Pancreas (tissue), 10 donors: ENCODE results near the gene HTATSF1. TPM values are rescaled to one million over a fixed set of nuclear protein-coding genes. Genes with fewer than 3 reads are reported as not detected.

Experiments
- ATAC-seq, 4 donors: fragments of 200-7000 bp; cut with Tn5 transposase; one replicate each; pipeline versions ENCODE4 v1.8.0 to v1.9.1; 2020; ENCODE audit warnings: mild to moderate bottlenecking in 4 of 4, moderate library complexity in 4 of 4
- DNase-seq, 6 donors: peaks; one replicate each; pipeline ENCODE4 v3.0.0-alpha.2; 2020
- FAIRE-seq: peaks from 2 replicates; lab custom pipeline; 2012; peaks lifted over from hg19 to GRCh38; lab: Jason Lieb, UNC
- H3K27ac ChIP-seq, 4 donors: fragments of 200-600 bp; sonication (generic); 1 replicate in 3 of 4; 2 replicates in 1 of 4; pipeline versions ENCODE4 v1.5.0 to v1.8.0; 2020
- H3K27me3 ChIP-seq, 4 donors: fragments of 200-600 bp; one replicate each; pipeline ENCODE4 v1.8.0; 2021
- H3K36me3 ChIP-seq, 3 donors: fragments of 200-600 bp; sonication (generic) in 1 of 3; one replicate each; pipeline versions ENCODE4 v1.5.0 to v1.8.0; 2020 to 2021
- H3K4me1 ChIP-seq, 3 donors: fragments of 200-600 bp; one replicate each; pipeline ENCODE4 v1.8.0; 2021
- H3K4me3 ChIP-seq, 4 donors: fragments of 200-600 bp; sonication (generic) in 2 of 4; one replicate each; pipeline versions ENCODE4 v1.5.0 to v1.8.0; 2020 to 2021
- H3K9me3 ChIP-seq, 4 donors: fragments of 200-600 bp; one replicate each; pipeline ENCODE4 v1.8.0; 2021
- WGBS, 2 donors: extraction: QIAGEN DNeasy Blood & Tissue Kit; methylation state at CpG; one replicate each; pipeline ENCODE4 v1.1.7; 2013; 5-methylcytosine and 5-hydroxymethylcytosine counted together
- intact Hi-C, 3 donors: fragments of 100-400 bp; cut with DNase I; formaldehyde crosslinking; loops; one replicate each; pipeline versions ENCODE4 v1.11.1 to v1.14.2; 2022
- polyA plus RNA-seq, 2 donors: library from polyadenylated mRNA; stranded (reverse); fragments of 200-250 nt; gene quantifications; one replicate each; pipeline ENCODE4 v1.2.3, GENCODE V29; 2013
- total RNA-seq, 6 donors: library from RNA; stranded (reverse); fragmentation: NEBNext Ultra II Directional in 4 of 6; extraction: Animal tissue kit (Norgen Biotek cat#: 25700) in 4 of 6; gene quantifications; one replicate each; pipeline versions ENCODE4 v1.2.1 to v1.2.4, GENCODE V29; 2021 to 2023
- TF ChIP-seq, protein P1 (sequence below), 4 donors: fragments of 200-600 bp; sonication (generic) in 3 of 4; IDR thresholded peaks; one replicate each; pipeline versions ENCODE4 v1.5.0 to v1.8.0; 2021; ENCODE audit warnings: antibody characterized with exemption in 4 of 4
- donor health status: healthy with polysubstance abuse.
- donor health status: DM: no; HTN: no; CAD: no; lungs with moderate emphysema.
- donor health status: DM: no; HTN: no; CAD: no.
- donor health status: control.
- donor health status: control.
- donor health status: Bipolar disorder and iron deficiency.
- donor health status: DM: yes; HTN: yes; CAD: no.
- donor health status: DM: no; HTN: no; CAD: no.
- donor health status: DM: no; HTN: no; CAD: no.
- donor health status: DM: yes; HTN: yes; CAD: no.

The HTATSF1 gene
- total and polyA plus RNA-seq, 8 donors = 9.2 to 26.4 (median 13.0) TPM

DNA sequence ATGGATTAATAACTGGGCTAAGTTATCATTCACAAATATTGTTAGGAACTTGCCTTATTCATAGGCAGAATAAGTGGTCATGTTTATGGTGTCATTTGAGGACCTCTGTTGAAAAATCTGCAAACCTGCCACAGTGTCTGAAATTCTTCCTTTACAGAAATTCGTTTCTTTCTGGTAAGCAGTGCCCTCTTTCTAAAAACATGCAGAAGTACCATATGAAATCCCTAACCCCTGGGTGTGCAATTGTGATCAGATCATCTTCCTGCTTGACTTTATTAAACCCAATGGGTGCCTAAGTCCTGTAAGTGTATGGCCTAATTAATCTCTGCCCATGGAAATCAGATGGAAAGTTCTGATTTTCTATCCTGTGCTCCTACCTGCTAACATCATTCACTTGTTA is 4.4 kb upstream of the HTATSF1 start:
- ATAC-seq (no peak), FAIRE-seq (no peak), DNase-seq (no peak)
- Histone ChIP-seq H3K4me3 (no peak overlapping the region), H3K36me3 (no peaks in the 10 kb centered on the region), H3K9me3 (no peaks in the 10 kb centered on the region), H3K4me1 (no peaks in the 10 kb centered on the region), H3K27me3 (peaks cover 0 to 19% (median 3%) of the 10 kb centered on the region in 4 donors), H3K27ac (no peak overlapping the region)
- WGBS, 2 donors = 7 to 24% methylated on average over 1 of the region's 1 CpG
- intact Hi-C loops = no loop called here
- TF ChIP-seq, protein P1, sequence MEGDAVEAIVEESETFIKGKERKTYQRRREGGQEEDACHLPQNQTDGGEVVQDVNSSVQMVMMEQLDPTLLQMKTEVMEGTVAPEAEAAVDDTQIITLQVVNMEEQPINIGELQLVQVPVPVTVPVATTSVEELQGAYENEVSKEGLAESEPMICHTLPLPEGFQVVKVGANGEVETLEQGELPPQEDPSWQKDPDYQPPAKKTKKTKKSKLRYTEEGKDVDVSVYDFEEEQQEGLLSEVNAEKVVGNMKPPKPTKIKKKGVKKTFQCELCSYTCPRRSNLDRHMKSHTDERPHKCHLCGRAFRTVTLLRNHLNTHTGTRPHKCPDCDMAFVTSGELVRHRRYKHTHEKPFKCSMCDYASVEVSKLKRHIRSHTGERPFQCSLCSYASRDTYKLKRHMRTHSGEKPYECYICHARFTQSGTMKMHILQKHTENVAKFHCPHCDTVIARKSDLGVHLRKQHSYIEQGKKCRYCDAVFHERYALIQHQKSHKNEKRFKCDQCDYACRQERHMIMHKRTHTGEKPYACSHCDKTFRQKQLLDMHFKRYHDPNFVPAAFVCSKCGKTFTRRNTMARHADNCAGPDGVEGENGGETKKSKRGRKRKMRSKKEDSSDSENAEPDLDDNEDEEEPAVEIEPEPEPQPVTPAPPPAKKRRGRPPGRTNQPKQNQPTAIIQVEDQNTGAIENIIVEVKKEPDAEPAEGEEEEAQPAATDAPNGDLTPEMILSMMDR (IDR thresholded peaks at IDR 0.05) = no peak

DNA sequence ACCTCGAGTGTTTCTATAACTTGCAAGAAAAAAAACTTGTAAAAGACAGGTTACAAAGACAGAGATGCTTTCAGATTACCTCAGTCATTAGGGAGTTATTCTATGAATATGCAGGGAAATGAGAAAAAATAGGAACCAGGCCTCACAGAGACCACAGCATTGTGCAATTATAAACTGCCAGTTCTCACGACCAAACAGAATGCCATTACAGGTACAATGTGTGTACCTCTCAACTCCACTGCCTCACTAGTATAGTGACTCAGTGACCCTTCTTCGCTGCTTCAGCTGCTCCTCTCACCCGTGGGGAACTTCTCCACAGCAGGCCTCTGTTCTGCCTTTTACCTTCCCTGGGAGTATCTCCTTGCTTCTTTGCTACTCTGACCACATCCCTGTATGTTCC is 2.3 kb upstream of the HTATSF1 start:
- no peak for DNase-seq
- TF ChIP-seq, protein P1 (IDR thresholded peaks at IDR 0.05) = no peak
- no peak overlapping the region for H3K4me3 ChIP-seq
- H3K4me1 ChIP-seq = no peaks in the 10 kb centered on the region
- FAIRE-seq = no peak
- H3K36me3 ChIP-seq = no peaks in the 10 kb centered on the region
- H3K27me3 ChIP-seq = peaks cover 0 to 22% (median 2%) of the 10 kb centered on the region in 4 donors
- H3K27ac ChIP-seq = no peak overlapping the region
- H3K9me3 ChIP-seq = no peaks in the 10 kb centered on the region
- WGBS, 2 donors = 78 to 80% methylated on average over 4 of the region's 4 CpGs
- intact Hi-C loops = no loop called here
- ATAC-seq = no peak

DNA sequence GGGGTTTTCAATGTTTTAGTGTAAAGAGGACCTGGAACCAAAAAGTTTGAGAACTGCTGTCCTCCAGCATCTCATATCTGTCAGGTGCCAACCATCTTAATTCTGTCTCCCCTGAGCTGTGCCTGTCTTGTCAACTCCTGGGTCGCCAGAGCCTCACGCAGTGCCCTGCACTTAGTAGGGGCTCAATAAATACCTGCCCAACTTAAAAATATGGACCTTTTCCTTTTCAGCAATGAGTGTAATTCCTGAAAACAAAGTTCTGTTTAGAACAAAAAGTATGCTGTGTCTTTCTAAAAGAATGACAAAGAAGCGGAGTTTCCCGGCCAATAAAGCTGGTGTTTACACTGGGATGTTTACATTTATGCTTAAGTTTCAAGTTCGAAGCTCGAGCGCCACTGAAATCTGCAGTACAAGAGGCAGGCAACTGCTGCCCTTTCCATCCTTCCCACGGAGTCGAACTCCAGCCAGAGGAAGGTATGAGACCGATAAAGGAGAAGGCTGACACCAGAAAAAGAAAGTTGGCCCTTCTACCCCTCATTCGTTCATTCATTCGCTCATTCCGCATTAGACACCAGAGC is 1.1 kb upstream of the HTATSF1 start:
- Histone ChIP-seq H3K4me3 (peak overlapping the region; percentile 33 to 55 (median 39)), H3K27ac (peak overlapping the region; percentile 82 to 95 (median 88)), H3K4me1 (no peaks in the 10 kb centered on the region), H3K36me3 (no peaks in the 10 kb centered on the region), H3K27me3 (peaks cover 0 to 13% (median 0%) of the 10 kb centered on the region in 4 donors), H3K9me3 (no peaks in the 10 kb centered on the region)
- no peak for DNase-seq
- WGBS, 2 donors = 1 to 31% methylated on average over 13 of the region's 13 CpGs
- peak in 3 of 4 donors; percentile 9 to 36 (median 19) for ATAC-seq
- FAIRE-seq = no peak
- intact Hi-C loops = no loop called here
- TF ChIP-seq, protein P1 (IDR thresholded peaks at IDR 0.05) = no peak

DNA sequence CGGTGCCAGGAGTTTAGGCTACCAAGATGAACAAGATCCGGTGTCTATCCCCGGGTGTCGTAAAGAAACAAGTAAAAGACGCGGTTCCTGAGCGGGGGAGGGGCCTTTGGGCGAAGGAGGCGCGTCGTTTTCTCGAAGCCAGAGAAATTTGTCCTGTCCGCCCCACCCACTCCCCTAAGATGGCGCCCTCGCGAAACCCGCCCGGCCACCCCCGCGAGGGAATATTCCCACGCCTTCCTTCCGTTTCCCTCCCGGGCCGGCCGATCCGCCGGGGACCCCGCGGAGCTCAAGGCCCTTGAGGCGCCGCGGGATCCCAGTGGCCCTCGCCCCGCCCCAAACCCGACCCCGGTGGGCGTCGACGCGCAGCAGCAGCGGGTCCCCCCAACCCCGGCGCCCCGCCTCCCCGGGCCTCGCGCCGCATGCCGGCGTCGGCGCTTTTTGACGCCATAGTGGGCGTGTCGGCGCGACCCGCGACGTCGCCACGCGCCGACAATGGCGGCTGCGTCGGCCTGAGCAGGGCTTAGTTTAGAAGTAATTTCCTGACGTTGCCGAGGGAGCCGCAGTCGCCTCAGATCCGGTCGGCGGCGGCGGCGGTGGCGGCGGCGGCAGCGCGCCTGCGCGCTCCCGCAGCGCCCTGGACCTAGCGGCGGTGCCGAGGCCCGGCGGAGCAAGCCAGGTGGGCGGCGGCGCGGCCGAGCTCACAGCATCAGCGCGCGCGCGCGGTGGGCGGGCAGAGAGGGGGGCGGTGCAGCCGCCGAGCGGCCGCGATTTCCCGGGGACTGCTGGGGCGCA is 432 bp upstream of the HTATSF1 start:
- TF ChIP-seq, protein P1 (IDR thresholded peaks at IDR 0.05) = no peak
- peak; percentile 75 for FAIRE-seq
- H3K27me3 ChIP-seq = peaks cover 0 to 9% (median 0%) of the 10 kb centered on the region in 4 donors

More for the DNA sequence above, 432 bp upstream of the HTATSF1 start:
- Histone ChIP-seq H3K4me3 (peak overlapping the region; percentile 33 to 55 (median 39)), H3K4me1 (no peaks in the 10 kb centered on the region), H3K36me3 (no peaks in the 10 kb centered on the region), H3K27ac (peak overlapping the region; percentile 82 to 95 (median 88)), H3K9me3 (no peaks in the 10 kb centered on the region)
- DNase-seq = peak; percentile 75 to 86 (median 80)
- intact Hi-C loops = no loop called here
- 0 to 36% methylated on average over 85 to 111 of the region's 111 CpGs for WGBS, 2 donors
- ATAC-seq = peak; percentile 87 to 97 (median 94)
